Thoracic aorta (tissue), 2 donors: ENCODE results near the gene TSGA10. TPM values are rescaled to one million over a fixed set of nuclear protein-coding genes. Genes with fewer than 3 reads are reported as not detected.
"Not testable (repeated sequence)": the region's sequence is repeated elsewhere in the genome, so short reads cannot be mapped to it uniquely, and the experiment has no call there.

Experiments used
- ATAC-seq: fragments of 150-250 bp; one replicate; pipeline ENCODE4 v1.8.0; 2017; ENCODE audit warnings: low read depth; ENCODE audit not compliant: insufficient number of reproducible peaks, low FRiP score
- DNase-seq: peaks from one replicate; pipeline ENCODE4 v3.0.0-alpha.2; 2020; ENCODE audit warnings: low spot score
- H3K27ac ChIP-seq, 2 donors: fragments of 200-600 bp; sonication (generic); 1 replicate in 1 of 2; 2 replicates in 1 of 2; pipeline ENCODE4 v1.5.1; 2016; ENCODE audit warnings: mild to moderate bottlenecking in 2 of 2, moderate library complexity in 2 of 2
- H3K27me3 ChIP-seq: fragments of 200-600 bp; sonication (generic); replicated peaks from 2 replicates; pipeline ENCODE4 v1.6.0; 2016; ENCODE audit warnings: mild to moderate bottlenecking; ENCODE audit not compliant: insufficient read depth
- H3K36me3 ChIP-seq: fragments of 200-600 bp; sonication (generic); one replicate; pipeline ENCODE4 v1.5.1; 2016
- H3K4me1 ChIP-seq, 2 donors: fragments of 200-600 bp; sonication (generic); 1 replicate in 1 of 2; 2 replicates in 1 of 2; pipeline versions ENCODE4 v1.5.1 to v1.6.0; 2016; ENCODE audit warnings: low read depth in 2 of 2, mild to moderate bottlenecking in 1 of 2; ENCODE audit not compliant: control insufficient read depth in 1 of 2
- H3K4me3 ChIP-seq: fragments of 200-600 bp; sonication (generic); 2 replicates; pipeline ENCODE4 v1.5.1; 2016; ENCODE audit warnings: mild to moderate bottlenecking
- H3K9me3 ChIP-seq: fragments of 200-600 bp; sonication (generic); 2 replicates; pipeline ENCODE4 v1.5.1; 2016
- total RNA-seq, 2 donors: library from RNA; depleted of rRNA; stranded (reverse); fragments of >200 nt; gene quantifications; one replicate each; pipeline versions ENCODE4 v1.1.0 to v1.2.3, GENCODE V29; 2016
- TF ChIP-seq, protein P1 (sequence below): fragments of 200-600 bp; sonication (generic); IDR thresholded peaks from one replicate; pipeline ENCODE4 v1.5.1; 2019; ENCODE audit warnings: antibody characterized with exemption

Gene TSGA10
- total RNA-seq, 2 donors from 2014 or later: 0.68 to 8.8 TPM

DNA sequence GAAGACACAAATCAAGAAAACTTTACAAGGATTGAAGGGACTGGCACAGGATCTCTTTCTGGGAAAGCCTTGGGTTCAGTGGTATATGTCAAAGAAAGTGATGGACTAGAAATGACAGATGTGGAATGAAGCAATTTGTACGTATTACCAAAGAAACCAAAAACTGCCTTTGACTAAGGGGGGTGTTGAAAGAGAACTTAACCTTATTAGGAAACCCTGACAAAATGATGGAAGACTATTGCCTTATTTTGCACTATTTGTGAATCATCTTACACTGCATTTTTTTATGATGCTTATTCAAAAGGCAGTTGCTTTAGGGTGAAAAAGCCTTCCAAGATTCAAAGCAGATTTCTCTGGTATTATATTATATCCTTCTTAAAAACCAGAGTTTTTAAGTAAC is 4.0 kb downstream of the TSGA10 start:
- Histone ChIP-seq H3K4me3 (no peak overlapping the region), H3K9me3 (no peaks in the 10 kb centered on the region)

GRCh38 chr2:99141110-99142108 is 13.3 kb downstream of the TSGA10 start, which contains the start of gene C2orf15:
Gene C2orf15 (plus strand): TSS chr2:99141707. CDS start chr2:99150559, 8,852 bp downstream.
- ATAC-seq (peak; percentile 91), DNase-seq (peak; percentile 81)
- TF ChIP-seq, protein P1, sequence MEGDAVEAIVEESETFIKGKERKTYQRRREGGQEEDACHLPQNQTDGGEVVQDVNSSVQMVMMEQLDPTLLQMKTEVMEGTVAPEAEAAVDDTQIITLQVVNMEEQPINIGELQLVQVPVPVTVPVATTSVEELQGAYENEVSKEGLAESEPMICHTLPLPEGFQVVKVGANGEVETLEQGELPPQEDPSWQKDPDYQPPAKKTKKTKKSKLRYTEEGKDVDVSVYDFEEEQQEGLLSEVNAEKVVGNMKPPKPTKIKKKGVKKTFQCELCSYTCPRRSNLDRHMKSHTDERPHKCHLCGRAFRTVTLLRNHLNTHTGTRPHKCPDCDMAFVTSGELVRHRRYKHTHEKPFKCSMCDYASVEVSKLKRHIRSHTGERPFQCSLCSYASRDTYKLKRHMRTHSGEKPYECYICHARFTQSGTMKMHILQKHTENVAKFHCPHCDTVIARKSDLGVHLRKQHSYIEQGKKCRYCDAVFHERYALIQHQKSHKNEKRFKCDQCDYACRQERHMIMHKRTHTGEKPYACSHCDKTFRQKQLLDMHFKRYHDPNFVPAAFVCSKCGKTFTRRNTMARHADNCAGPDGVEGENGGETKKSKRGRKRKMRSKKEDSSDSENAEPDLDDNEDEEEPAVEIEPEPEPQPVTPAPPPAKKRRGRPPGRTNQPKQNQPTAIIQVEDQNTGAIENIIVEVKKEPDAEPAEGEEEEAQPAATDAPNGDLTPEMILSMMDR: no peak
- Histone ChIP-seq H3K9me3 (no peaks in the 10 kb centered on the region), H3K27ac (peak within 1 kb of the TSS; percentile 55 to 67), H3K4me1 (peaks cover 0 to 11% of the 10 kb centered on the region in 2 donors), H3K4me3 (peak within 1 kb of the TSS; percentile 82), H3K36me3 (no peaks in the 10 kb centered on the region), H3K27me3 (no peaks in the 10 kb centered on the region)

More for the DNA sequence above, 4.0 kb downstream of the TSGA10 start:
- no peak for ATAC-seq
- no peak for DNase-seq
- Histone ChIP-seq H3K27ac (no peak overlapping the region), H3K36me3 (no peaks in the 10 kb centered on the region), H3K4me1 (peaks cover 0 to 14% of the 10 kb centered on the region in 2 donors), H3K27me3 (no peaks in the 10 kb centered on the region)
- TF ChIP-seq, protein P1: no peak

- Histone ChIP-seq H3K9me3 (no peaks in the 10 kb centered on the region), H3K4me1 (peaks cover 0 to 11% of the 10 kb centered on the region in 2 donors), H3K27me3 (no peaks in the 10 kb centered on the region), H3K27ac (peak overlapping the region; percentile 55 to 67), H3K4me3 (peak overlapping the region; percentile 82), H3K36me3 (no peaks in the 10 kb centered on the region)
- ATAC-seq: no peak
- TF ChIP-seq, protein P1: no peak
- no peak for DNase-seq
Observed at GRCh38 chr2:99140860-99141109, 14.0 kb downstream of the TSGA10 start.

GRCh38 chr2:99140056-99140859 is 14.5 kb downstream of the TSGA10 start:
- no peak for DNase-seq
- H3K27me3 ChIP-seq: no peaks in the 10 kb centered on the region
- H3K36me3 ChIP-seq: no peaks in the 10 kb centered on the region
- peak overlapping the region; percentile 55 to 67 for H3K27ac ChIP-seq
- ATAC-seq: peak; percentile 45
- peak overlapping the region; percentile 82 for H3K4me3 ChIP-seq
- TF ChIP-seq, protein P1: no peak
- H3K9me3 ChIP-seq: no peaks in the 10 kb centered on the region
- H3K4me1 ChIP-seq: peaks cover 0 to 11% of the 10 kb centered on the region in 2 donors

DNA sequence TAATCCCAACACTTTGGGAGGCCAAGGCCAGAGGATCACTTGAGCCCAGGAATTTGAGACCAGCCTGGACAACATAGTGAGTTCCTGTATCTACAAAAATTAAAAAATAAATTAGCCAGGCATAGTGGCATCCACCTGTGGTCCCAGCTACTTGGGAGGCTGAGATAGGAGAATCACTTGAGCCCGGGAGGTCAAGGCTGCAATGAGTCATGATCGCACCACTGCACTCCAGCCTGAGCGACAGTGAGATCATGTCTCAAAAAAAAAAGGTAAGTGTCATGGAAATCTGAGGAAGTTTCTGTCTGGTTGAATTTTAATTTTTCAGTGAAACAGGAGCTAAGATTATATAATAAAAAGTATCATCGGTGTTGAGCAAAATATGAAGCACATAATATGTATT is 15.7 kb downstream of the TSGA10 start:
- Histone ChIP-seq H3K4me3 (no peak overlapping the region), H3K4me1 (peaks cover 0 to 11% of the 10 kb centered on the region in 2 donors), H3K36me3 (no peaks in the 10 kb centered on the region), H3K27me3 (no peaks in the 10 kb centered on the region), H3K9me3 (peaks cover 1% of the 10 kb centered on the region), H3K27ac (no peak overlapping the region)
- TF ChIP-seq, protein P1: no peak
- ATAC-seq (no peak), DNase-seq (no peak)

- H3K27ac ChIP-seq, H3K27me3 ChIP-seq, ATAC-seq, DNase-seq, H3K4me1 ChIP-seq, H3K4me3 ChIP-seq, H3K36me3 ChIP-seq: not testable (repeated sequence)
- peaks cover 31% of the 10 kb centered on the region for H3K9me3 ChIP-seq
Observed at GRCh38 chr2:99135044-99135556, 19.6 kb downstream of the TSGA10 start.
